ENCODE results near the gene TMEM165. TPM values are rescaled to one million over a fixed set of nuclear protein-coding genes. Genes with fewer than 3 reads are reported as not detected.
"Not testable (repeated sequence)": the region's sequence is repeated elsewhere in the genome, so short reads cannot be mapped to it uniquely, and the experiment has no call there.

TMEM165 gene
- total and polyA plus RNA-seq, 4 experiments from 2014 or later = 23.4 to 74.8 (median 45.3) TPM

DNA sequence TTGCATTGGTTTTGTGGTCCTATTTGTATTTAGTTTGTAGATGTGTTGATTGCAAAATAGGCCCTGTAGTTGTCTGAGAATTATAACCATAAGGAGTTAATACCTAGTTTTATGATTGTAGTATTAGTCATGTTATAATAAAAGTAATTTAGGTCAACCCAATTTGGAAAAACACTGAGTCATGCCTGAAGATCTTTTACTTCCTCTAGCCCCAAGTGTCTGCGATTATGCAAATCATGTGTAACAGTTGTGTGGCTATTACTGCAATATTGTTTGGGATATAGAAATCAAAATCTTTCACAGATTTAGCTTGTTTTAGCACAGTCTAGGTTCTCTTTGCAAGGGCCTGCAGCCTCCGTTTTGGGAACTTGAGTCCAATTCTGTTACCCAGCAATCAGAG, 37.1 kb upstream of the TMEM165 start:
- Histone ChIP-seq H3K9me3 (ENCODE audit: control insufficient read depth in 1 of 2, low read length in 2 of 2) (no peaks in the 10 kb centered on the region), H3K4me3 (ENCODE audit: low read length in 2 of 2) (no peak overlapping the region), H3K4me1 (ENCODE audit: insufficient read depth, low read length) (no peaks in the 10 kb centered on the region), H3K27ac (ENCODE audit: low read depth, low read length) (no peak overlapping the region), H3K36me3 (ENCODE audit: insufficient read depth, low read length) (no peaks in the 10 kb centered on the region), H3K27me3 (ENCODE audit: insufficient read depth, low read length) (no peaks in the 10 kb centered on the region)
- H3K27ac Mint-ChIP-seq = peak overlapping the region in 1 of 7 donors; percentile 53
- ChIA-PET CTCF (ENCODE audit: partially characterized antibody) (interaction anchor here (5.2 kb wide), 1 partner anchor 13 kb away, joined by 38 read pairs; the partner anchor contains the start of gene SRD5A3), POLR2A (ENCODE audit: partially characterized antibody) (interaction anchor here (1.2 kb wide), 1 partner anchor 187 kb away, joined by 3 read pairs; no protein-coding TSS in a partner anchor)
- H3K4me1 Mint-ChIP-seq = peaks cover 0 to 10% (median 2%) of the 10 kb centered on the region in 4 donors
- no peak overlapping the region for H3K4me3 Mint-ChIP-seq
- peaks cover under 1 to 7% of the 10 kb centered on the region in 2 donors for H3K36me3 Mint-ChIP-seq
- intact Hi-C loops (cut with micrococcal nuclease) = no loop called here
- no peak for DNase-seq
- no peaks in the 10 kb centered on the region for H3K9me3 Mint-ChIP-seq
- no peaks in the 10 kb centered on the region for H3K27me3 Mint-ChIP-seq

DNA sequence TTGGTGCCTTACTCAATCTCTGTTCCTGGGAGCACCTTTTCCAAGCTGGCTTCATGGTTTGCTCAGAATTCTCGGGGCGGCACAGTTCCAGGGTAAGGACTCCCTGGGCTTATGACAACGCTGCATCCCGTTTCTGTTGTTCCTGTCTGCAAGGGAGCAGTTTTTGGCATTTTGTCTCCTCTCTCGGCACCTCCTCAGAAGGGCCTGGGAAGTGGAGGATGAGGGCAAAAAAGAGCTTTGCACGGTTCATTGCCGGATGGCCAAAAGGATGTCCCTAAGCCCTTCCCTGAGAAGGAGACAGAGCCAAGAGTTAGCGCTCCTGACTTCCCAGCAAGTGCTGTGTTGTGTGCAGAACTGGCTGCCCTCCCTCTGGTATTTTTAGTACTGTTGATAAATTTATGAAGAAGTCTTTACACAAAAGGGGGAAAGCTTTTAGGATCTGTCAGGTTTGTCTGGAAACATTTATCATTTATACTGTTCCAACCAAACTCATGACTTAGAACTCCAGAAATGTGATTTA, 36.3 kb upstream of the TMEM165 start:
- Mint-ChIP-seq H3K36me3 (peaks cover 0 to 6% of the 10 kb centered on the region in 2 donors), H3K4me3 (no peak overlapping the region), H3K27ac (peak overlapping the region in 1 of 7 donors; percentile 41), H3K9me3 (no peaks in the 10 kb centered on the region), H3K27me3 (no peaks in the 10 kb centered on the region), H3K4me1 (peaks cover 0 to 10% (median 2%) of the 10 kb centered on the region in 4 donors)
- H3K4me3 ChIP-seq (ENCODE audit: low read length in 2 of 2) = no peak overlapping the region
- POLR2A ChIA-PET (ENCODE audit: partially characterized antibody) = interaction anchor here (1.2 kb wide), 1 partner anchor 186 kb away, joined by 3 read pairs; no protein-coding TSS in a partner anchor
- no peaks in the 10 kb centered on the region for H3K9me3 ChIP-seq (ENCODE audit: control insufficient read depth in 1 of 2, low read length in 2 of 2)
- no peaks in the 10 kb centered on the region for H3K27me3 ChIP-seq (ENCODE audit: insufficient read depth, low read length)
- DNase-seq = no peak
- no peaks in the 10 kb centered on the region for H3K36me3 ChIP-seq (ENCODE audit: insufficient read depth, low read length)
- intact Hi-C loops (cut with micrococcal nuclease) = no loop called here
- no peak overlapping the region for H3K27ac ChIP-seq (ENCODE audit: low read depth, low read length)
- CTCF ChIA-PET (ENCODE audit: partially characterized antibody) = interaction anchor here (5.2 kb wide), 1 partner anchor 13 kb away, joined by 38 read pairs; the partner anchor contains the start of gene SRD5A3
- H3K4me1 ChIP-seq (ENCODE audit: insufficient read depth, low read length) = no peaks in the 10 kb centered on the region

DNA sequence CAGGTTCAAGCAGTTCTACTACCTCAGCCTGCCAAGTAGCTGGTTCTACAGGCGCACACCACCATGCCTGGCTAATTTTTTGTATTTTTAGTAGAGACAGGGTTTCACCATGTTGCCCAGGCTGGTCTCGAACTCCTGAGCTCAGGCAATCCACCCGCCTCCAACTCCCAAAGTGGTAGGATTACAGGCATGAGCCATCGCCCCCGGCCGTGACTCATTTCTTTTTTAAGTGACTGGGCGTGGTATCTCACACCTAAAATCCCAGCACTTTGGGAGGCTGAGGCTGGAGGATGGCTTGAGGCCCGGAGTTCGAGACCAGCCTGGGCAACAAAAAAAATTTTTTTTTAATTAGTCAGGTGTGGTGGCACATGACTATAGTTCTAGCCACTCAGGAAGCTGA, 32.8 kb upstream of the TMEM165 start:
- DNase-seq; H3K36me3 ChIP-seq (ENCODE audit: insufficient read depth, low read length); H3K9me3 Mint-ChIP-seq; H3K27ac ChIP-seq (ENCODE audit: low read depth, low read length); H3K27me3 ChIP-seq (ENCODE audit: insufficient read depth, low read length); H3K27me3 Mint-ChIP-seq; H3K4me3 Mint-ChIP-seq; intact Hi-C loops (cut with micrococcal nuclease); H3K27ac Mint-ChIP-seq; H3K4me3 ChIP-seq (ENCODE audit: low read length in 2 of 2); H3K4me1 ChIP-seq (ENCODE audit: insufficient read depth, low read length); H3K9me3 ChIP-seq (ENCODE audit: control insufficient read depth in 1 of 2, low read length in 2 of 2): not testable (repeated sequence)
- ChIA-PET POLR2A (ENCODE audit: partially characterized antibody) (interaction anchor here (0.8 kb wide), 1 partner anchor 90 kb away, joined by 3 read pairs; no protein-coding TSS in a partner anchor), CTCF (ENCODE audit: partially characterized antibody) (interaction anchor here (1.2 to 5.2 kb wide), 2 partner anchors 17 to 64 kb away, joined by 3 to 38 read pairs; partner anchors contain the start of gene SRD5A3)
- Mint-ChIP-seq H3K4me1 (peaks cover 0 to 10% (median 2%) of the 10 kb centered on the region in 4 donors), H3K36me3 (peaks cover 2 to 15% of the 10 kb centered on the region in 2 donors)

DNA sequence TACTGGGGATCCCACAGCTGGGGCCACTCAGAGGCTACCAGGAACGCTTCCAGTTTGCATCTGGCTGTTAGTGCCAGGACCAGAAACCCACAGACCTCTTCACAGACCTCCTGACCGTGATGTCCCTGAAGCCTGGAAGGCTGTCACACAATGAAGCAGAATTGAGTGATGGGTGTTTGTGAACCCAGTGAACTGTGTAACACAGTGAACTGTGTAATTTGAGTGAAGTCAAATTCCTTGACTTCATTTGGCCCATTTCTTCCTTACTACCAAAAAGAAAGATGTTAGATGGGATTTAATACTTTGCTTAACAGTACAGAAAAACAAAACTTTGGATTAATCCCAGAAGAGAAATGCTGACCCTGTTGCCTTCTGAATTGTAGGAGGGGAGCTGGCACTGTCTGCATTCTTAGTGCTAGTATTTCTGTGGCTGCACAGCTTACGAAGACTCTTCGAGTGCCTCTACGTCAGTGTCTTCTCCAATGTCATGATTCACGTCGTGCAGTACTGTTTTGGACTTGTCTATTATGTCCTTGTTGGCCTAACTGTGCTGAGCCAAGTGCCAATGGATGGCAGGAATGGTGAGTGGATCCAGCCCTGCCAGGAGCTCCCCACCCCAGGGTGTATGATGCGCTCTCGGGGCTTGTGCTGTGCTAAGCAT, 31.9 kb upstream of the TMEM165 start:
- Histone ChIP-seq H3K4me3 (ENCODE audit: low read length in 2 of 2) (no peak overlapping the region), H3K27me3 (ENCODE audit: insufficient read depth, low read length) (no peaks in the 10 kb centered on the region), H3K9me3 (ENCODE audit: control insufficient read depth in 1 of 2, low read length in 2 of 2) (no peaks in the 10 kb centered on the region), H3K36me3 (ENCODE audit: insufficient read depth, low read length) (no peaks in the 10 kb centered on the region), H3K4me1 (ENCODE audit: insufficient read depth, low read length) (no peaks in the 10 kb centered on the region), H3K27ac (ENCODE audit: low read depth, low read length) (no peak overlapping the region)
- no peaks in the 10 kb centered on the region for H3K9me3 Mint-ChIP-seq
- peaks cover 0 to 6% (median 0%) of the 10 kb centered on the region in 4 donors for H3K4me1 Mint-ChIP-seq
- POLR2A ChIA-PET (ENCODE audit: partially characterized antibody) = no interaction called here
- DNase-seq = no peak
- H3K27ac Mint-ChIP-seq = no peak overlapping the region
- no peaks in the 10 kb centered on the region for H3K27me3 Mint-ChIP-seq
- CTCF ChIA-PET (ENCODE audit: partially characterized antibody) = interaction anchor here (1.3 to 5.2 kb wide), 2 partner anchors 18 to 52 kb away, joined by 4 to 38 read pairs; partner anchors contain the start of gene SRD5A3
- no peak overlapping the region for H3K4me3 Mint-ChIP-seq
- peaks cover 2 to 15% of the 10 kb centered on the region in 2 donors for H3K36me3 Mint-ChIP-seq
- intact Hi-C loops (cut with micrococcal nuclease) = no loop called here

DNA sequence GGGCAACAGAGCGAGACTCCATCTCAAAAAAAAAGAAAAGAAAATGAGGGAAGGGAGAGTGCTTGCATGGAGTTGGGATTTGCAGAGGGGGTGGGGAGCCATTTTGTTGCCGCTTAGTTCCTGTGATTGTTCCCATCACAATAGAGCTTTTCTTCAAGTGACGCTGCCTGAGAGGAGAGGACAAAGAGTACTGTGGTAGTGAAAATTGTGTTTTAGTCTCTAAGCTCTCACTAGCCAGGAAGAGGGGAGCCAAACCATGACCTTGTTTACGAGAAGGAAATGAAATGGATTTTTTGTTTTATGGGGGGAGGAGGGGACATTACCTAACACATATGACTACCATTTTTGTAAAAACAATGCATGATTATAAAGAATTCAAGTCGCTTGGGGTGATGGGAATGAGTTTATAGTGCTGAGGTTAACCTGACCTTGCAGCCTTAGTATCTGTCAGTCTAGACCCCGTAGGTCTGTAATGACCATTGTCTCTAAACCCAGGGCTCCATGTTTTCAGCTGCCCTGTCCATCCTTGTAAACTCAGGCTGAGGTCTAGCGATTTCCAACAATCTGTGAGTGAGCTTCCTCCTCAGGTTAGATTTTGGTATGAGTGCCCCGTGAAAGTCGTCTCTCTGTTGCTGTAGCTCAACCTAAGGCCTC, 30.9 kb upstream of the TMEM165 start:
- H3K4me3 ChIP-seq (ENCODE audit: low read length in 2 of 2) = no peak overlapping the region
- Mint-ChIP-seq H3K27ac (no peak overlapping the region), H3K27me3 (no peaks in the 10 kb centered on the region), H3K9me3 (no peaks in the 10 kb centered on the region), H3K4me1 (no peaks in the 10 kb centered on the region), H3K4me3 (no peak overlapping the region), H3K36me3 (peaks cover 2 to 17% of the 10 kb centered on the region in 2 donors)
- ChIA-PET POLR2A (ENCODE audit: partially characterized antibody) (no interaction called here), CTCF (ENCODE audit: partially characterized antibody) (interaction anchor here (1.1 to 1.3 kb wide), 2 partner anchors 10 to 53 kb away, joined by 3 to 4 read pairs; no protein-coding TSS in a partner anchor)
- H3K27ac ChIP-seq (ENCODE audit: low read depth, low read length) = no peak overlapping the region
- no peaks in the 10 kb centered on the region for H3K27me3 ChIP-seq (ENCODE audit: insufficient read depth, low read length)
- intact Hi-C loops (cut with micrococcal nuclease) = no loop called here
- H3K4me1 ChIP-seq (ENCODE audit: insufficient read depth, low read length) = no peaks in the 10 kb centered on the region
- H3K36me3 ChIP-seq (ENCODE audit: insufficient read depth, low read length) = no peaks in the 10 kb centered on the region
- DNase-seq = no peak
- no peaks in the 10 kb centered on the region for H3K9me3 ChIP-seq (ENCODE audit: control insufficient read depth in 1 of 2, low read length in 2 of 2)

- Mint-ChIP-seq H3K4me1 (no peaks in the 10 kb centered on the region), H3K27ac (no peak overlapping the region), H3K27me3 (no peaks in the 10 kb centered on the region)
Measured at GRCh38 chr4:55365345-55365728, 30.4 kb upstream of the TMEM165 start.

DNA sequence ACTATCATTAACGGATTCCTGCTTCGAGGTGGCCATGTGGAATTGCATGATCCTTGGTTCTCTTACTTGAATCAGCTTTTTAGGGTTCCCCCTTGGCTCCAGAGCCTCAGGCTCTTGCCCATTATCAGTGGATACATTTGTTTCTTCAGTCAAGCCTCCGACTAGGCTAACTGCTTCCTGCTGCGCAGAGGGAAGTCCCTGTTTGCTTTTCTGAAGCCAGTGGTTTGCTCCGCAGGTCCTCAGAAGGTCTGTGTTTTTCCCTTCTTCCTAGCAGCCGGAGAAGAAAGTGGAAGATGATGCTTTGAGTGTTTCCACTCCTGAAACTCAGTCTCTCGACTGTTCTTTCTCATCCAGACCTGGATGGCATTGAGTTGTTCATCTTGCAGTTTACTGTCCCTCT, 29.1 kb upstream of the TMEM165 start:
- H3K27me3 Mint-ChIP-seq = no peaks in the 10 kb centered on the region

More at GRCh38 chr4:55365345-55365728, 30.4 kb upstream of the TMEM165 start:
- no peak overlapping the region for H3K27ac ChIP-seq (ENCODE audit: low read depth, low read length)
- no peak for DNase-seq
- peaks cover 2 to 22% of the 10 kb centered on the region in 2 donors for H3K36me3 Mint-ChIP-seq
- no peaks in the 10 kb centered on the region for H3K4me1 ChIP-seq (ENCODE audit: insufficient read depth, low read length)
- no peak overlapping the region for H3K4me3 Mint-ChIP-seq
- POLR2A ChIA-PET (ENCODE audit: partially characterized antibody) = no interaction called here
- CTCF ChIA-PET (ENCODE audit: partially characterized antibody) = interaction anchor here (1.1 kb wide), 1 partner anchor 10 kb away, joined by 3 read pairs; no protein-coding TSS in a partner anchor
- no peaks in the 10 kb centered on the region for H3K9me3 ChIP-seq (ENCODE audit: control insufficient read depth in 1 of 2, low read length in 2 of 2)
- no peak overlapping the region for H3K4me3 ChIP-seq (ENCODE audit: low read length in 2 of 2)
- intact Hi-C loops (cut with micrococcal nuclease) = no loop called here
- H3K27me3 ChIP-seq (ENCODE audit: insufficient read depth, low read length) = no peaks in the 10 kb centered on the region
- H3K9me3 Mint-ChIP-seq = no peaks in the 10 kb centered on the region
- H3K36me3 ChIP-seq (ENCODE audit: insufficient read depth, low read length) = no peaks in the 10 kb centered on the region

More for the DNA sequence above, 29.1 kb upstream of the TMEM165 start:
- H3K9me3 Mint-ChIP-seq = no peaks in the 10 kb centered on the region
- DNase-seq = no peak
- intact Hi-C loops (cut with micrococcal nuclease) = no loop called here
- ChIA-PET POLR2A (ENCODE audit: partially characterized antibody) (no interaction called here), CTCF (ENCODE audit: partially characterized antibody) (no interaction called here)
- no peaks in the 10 kb centered on the region for H3K36me3 ChIP-seq (ENCODE audit: insufficient read depth, low read length)
- no peaks in the 10 kb centered on the region for H3K4me1 ChIP-seq (ENCODE audit: insufficient read depth, low read length)
- no peak overlapping the region for H3K27ac ChIP-seq (ENCODE audit: low read depth, low read length)
- no peak overlapping the region for H3K4me3 ChIP-seq (ENCODE audit: low read length in 2 of 2)
- H3K36me3 Mint-ChIP-seq = peaks cover 2 to 22% of the 10 kb centered on the region in 2 donors
- H3K9me3 ChIP-seq (ENCODE audit: control insufficient read depth in 1 of 2, low read length in 2 of 2) = no peaks in the 10 kb centered on the region
- no peaks in the 10 kb centered on the region for H3K27me3 ChIP-seq (ENCODE audit: insufficient read depth, low read length)
- H3K4me1 Mint-ChIP-seq = no peaks in the 10 kb centered on the region
- H3K27ac Mint-ChIP-seq = no peak overlapping the region
- no peak overlapping the region for H3K4me3 Mint-ChIP-seq

All from CD4-positive, alpha-beta memory T cell (primary cell).